HCT116 (cell line): ENCODE results near the gene BLID. TPM values are rescaled to one million over a fixed set of nuclear protein-coding genes. Genes with fewer than 3 reads are reported as not detected.

Experiments
- ATAC-seq: fragments of 200-7000 bp; cut with Tn5 transposase; 2 replicates; pipeline ENCODE4 v1.9.1; 2020; ENCODE audit warnings: mild to moderate bottlenecking, moderate library complexity
- BruUV-seq: library from RNA; stranded (reverse); fragments of 400-500 nt; replicated peaks from 2 replicates; lab custom pipeline; 2021; lab: Mats Ljungman, UMichigan
- CTCF ChIA-PET: fragments of 300-600 bp; sonication (Branson Sonifier 250); formaldehyde crosslinking; loops from one replicate; lab custom pipeline; 2021; ENCODE audit warnings: antibody characterized with exemption; lab: Charles Lee
- POLR2A ChIA-PET: fragments of 300-600, 350-600 bp; sonication (Branson Sonifier 250); formaldehyde crosslinking; loops from one replicate; lab custom pipeline; 2021; ENCODE audit warnings: antibody characterized with exemption; lab: Charles Lee
- RAD21 ChIA-PET, 2 experiments: fragments of 300-600 bp; sonication (Branson Sonifier 250); formaldehyde crosslinking; loops; one replicate each; lab custom pipeline; 2023; ENCODE audit warnings: low total read pairs in 2 of 2; ENCODE audit not compliant: uncharacterized antibody in 2 of 2, unreplicated experiment in 2 of 2, low non-redundant PET in 1 of 2; lab: Charles Lee
- DNase-seq: peaks from one replicate; pipeline ENCODE4 v3.0.0-alpha.2; 2010; ENCODE audit warnings: low read depth, low spot score
- H2AFZ ChIP-seq: fragments of 200-600 bp; shearing (Covaris generic), sonication (generic); 2 replicates; pipeline ENCODE4 v1.6.1; 2017; ENCODE audit warnings: low read depth, mixed run types, mixed read lengths, antibody characterized with exemption, low read length; ENCODE audit not compliant: poor library complexity, severe bottlenecking
- H3K27ac ChIP-seq: 2 replicates; pipeline ENCODE4 v1.5.1; 2012; ENCODE audit warnings: low read depth, low read length
- H3K27me3 ChIP-seq: fragments of 200-600 bp; sonication (generic); 2 replicates; pipeline ENCODE4 v1.6.1; 2016; ENCODE audit warnings: mixed run types, low read length, mixed read lengths; ENCODE audit not compliant: insufficient read depth
- H3K36me3 ChIP-seq, 2 experiments: fragments of 200-500 bp in 1 of 2; fragments of 200-600 bp in 1 of 2; sonication (Bioruptor generic) in 1 of 2; sonication (generic) in 1 of 2; 2 replicates each; pipeline versions ENCODE4 v1.5.1 to v1.6.1; 2014 to 2016; ENCODE audit warnings: low read length in 2 of 2, inconsistent platforms in 1 of 2, mixed read lengths in 1 of 2, mixed run types in 1 of 2; ENCODE audit not compliant: insufficient read depth in 2 of 2, control insufficient read depth in 1 of 2
- H3K4me1 ChIP-seq, 2 experiments: fragments of 200-600 bp in 1 of 2; sonication (generic) in 1 of 2; 2 replicates each; pipeline versions ENCODE4 v1.5.1 to v1.6.1; 2012 to 2017; ENCODE audit warnings: low read length in 2 of 2, inconsistent platforms in 1 of 2, mild to moderate bottlenecking in 1 of 2, mixed read lengths in 1 of 2, mixed run types in 1 of 2, moderate library complexity in 1 of 2; ENCODE audit not compliant: insufficient read depth in 2 of 2, control insufficient read depth in 1 of 2
- H3K4me2 ChIP-seq: fragments of 200-600 bp; sonication (generic); 2 replicates; pipeline ENCODE4 v1.6.1; 2017; ENCODE audit warnings: mixed run types, low read length, mixed read lengths
- H3K4me3 ChIP-seq, 2 experiments: fragments of 200-600 bp in 1 of 2; sonication (generic) in 1 of 2; replicated peaks in 1 of 2; 2 replicates each; pipeline ENCODE4 v1.5.1; 2011 to 2016; ENCODE audit warnings: low read length in 2 of 2, control low read depth in 1 of 2, low read depth in 1 of 2, mild to moderate bottlenecking in 1 of 2, mixed read lengths in 1 of 2, mixed run types in 1 of 2
- H3K79me2 ChIP-seq: fragments of 200-600 bp; sonication (generic); 2 replicates; pipeline ENCODE4 v1.6.1; 2017; ENCODE audit warnings: mild to moderate bottlenecking, mixed run types, low read length, moderate library complexity, mixed read lengths; ENCODE audit not compliant: insufficient read depth
- H3K9ac ChIP-seq: fragments of 200-600 bp; sonication (generic); 2 replicates; pipeline ENCODE4 v1.6.1; 2016; ENCODE audit warnings: low read length, mixed read lengths
- H3K9me2 ChIP-seq: fragments of 200-600 bp; sonication (generic), shearing (Covaris generic); 2 replicates; pipeline ENCODE4 v1.6.1; 2017; ENCODE audit warnings: mixed run types, mild to moderate bottlenecking, moderate library complexity; ENCODE audit not compliant: insufficient read depth
- H3K9me3 ChIP-seq, 2 experiments: fragments of 200-500 bp in 1 of 2; fragments of 200-600 bp in 1 of 2; sonication (Bioruptor generic) in 1 of 2; sonication (generic) in 1 of 2; 2 replicates each; pipeline ENCODE4 v1.6.1; 2014 to 2017; ENCODE audit warnings: low read length in 2 of 2, mixed read lengths in 2 of 2, inconsistent platforms in 1 of 2, low read depth in 1 of 2, mild to moderate bottlenecking in 1 of 2, mixed run types in 1 of 2, moderate library complexity in 1 of 2; ENCODE audit not compliant: control insufficient read depth in 1 of 2, insufficient read depth in 1 of 2
- H4K20me1 ChIP-seq: fragments of 200-600 bp; sonication (generic), shearing (Covaris generic); 2 replicates; pipeline ENCODE4 v1.6.1; 2017; ENCODE audit warnings: mixed run types, mild to moderate bottlenecking, moderate library complexity; ENCODE audit not compliant: insufficient read depth
- ATF3 ChIP-seq: IDR thresholded peaks from 2 replicates; pipeline ENCODE4 v1.6.1; 2012
- CBX3 ChIP-seq: IDR thresholded peaks from 2 replicates; pipeline ENCODE4 v1.6.1; 2012; ENCODE audit warnings: low read depth
- ELF1 ChIP-seq: IDR thresholded peaks from 2 replicates; pipeline ENCODE4 v1.6.1; 2012; ENCODE audit warnings: low read depth, borderline replicate concordance
- EZH2 ChIP-seq: fragments of 200-600 bp; sonication (generic); IDR thresholded peaks from 2 replicates; pipeline ENCODE4 v1.6.1; 2017; ENCODE audit warnings: antibody characterized with exemption, mixed run types
- POLR2AphosphoS5 ChIP-seq: IDR thresholded peaks from 2 replicates; pipeline ENCODE4 v1.6.1; 2011; ENCODE audit warnings: mild to moderate bottlenecking, low read depth, low read length, moderate library complexity
- REST ChIP-seq: IDR thresholded peaks from 2 replicates; pipeline ENCODE4 v1.6.1; 2012; ENCODE audit warnings: low read depth
- SIN3A ChIP-seq: IDR thresholded peaks from 2 replicates; pipeline ENCODE4 v1.6.1; 2012; ENCODE audit warnings: low read depth
- YY1 ChIP-seq: IDR thresholded peaks from 2 replicates; pipeline ENCODE4 v1.6.1; 2011; ENCODE audit warnings: low read length, low read depth, moderate library complexity, mild to moderate bottlenecking; ENCODE audit not compliant: insufficient replicate concordance; ENCODE audit errors: extremely low read depth
- ZFX ChIP-seq: fragments of 450-650 bp; IDR thresholded peaks from 2 replicates; pipeline ENCODE4 v1.6.1; 2017
- ZNF274 ChIP-seq: fragments of 200-500 bp; sonication (Bioruptor generic); IDR thresholded peaks from 2 replicates; pipeline ENCODE4 v1.6.1; 2014; ENCODE audit warnings: mild to moderate bottlenecking, low read depth, low read length, inconsistent platforms
- intact Hi-C: fragments of 100-400 bp; cut with micrococcal nuclease; formaldehyde crosslinking; loops from 2 replicates; pipeline ENCODE4 v1.10.0; 2022
- total RNA-seq: library from RNA; stranded (reverse); gene quantifications from one replicate; pipeline ENCODE4 v1.2.1, GENCODE V29; 2021; ENCODE audit not compliant: unreplicated experiment
- TF ChIP-seq, protein P1 (sequence below), 3 experiments: fragments of 200-600 bp in 1 of 3; sonication (generic) in 1 of 3; IDR thresholded peaks in 2 of 3; conservative IDR thresholded peaks in 1 of 3; 2 replicates each; pipeline ENCODE4 v1.5.1; 2012 to 2017; ENCODE audit warnings: low read depth in 2 of 3, low read length in 2 of 3, antibody characterized with exemption in 1 of 3, borderline replicate concordance in 1 of 3, control low read depth in 1 of 3, mild to moderate bottlenecking in 1 of 3, mixed read lengths in 1 of 3, mixed run types in 1 of 3, moderate library complexity in 1 of 3; ENCODE audit not compliant: insufficient read depth in 1 of 3

The BLID gene
- total RNA-seq, 1 experiment from 2014 or later = 8.9 TPM

DNA sequence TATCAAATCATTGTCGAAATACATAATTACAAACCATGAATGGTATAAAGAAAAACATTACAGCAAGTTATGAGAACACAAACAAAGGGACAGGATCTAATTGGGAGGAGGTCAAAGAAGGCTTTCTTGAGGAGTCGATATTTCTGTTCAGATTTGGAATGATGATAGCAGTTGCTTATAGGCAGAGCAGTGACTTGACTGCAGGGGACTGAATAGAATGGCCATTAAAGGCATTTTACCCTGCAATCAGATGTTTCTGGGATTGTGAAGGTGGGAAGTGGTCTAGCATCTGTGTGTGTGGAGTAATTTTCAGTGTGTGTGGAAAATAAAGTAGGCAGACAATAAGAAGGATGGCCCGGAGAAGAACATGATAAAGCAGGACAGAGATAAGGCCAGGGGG, 41.0 kb downstream of the BLID start:
- H4K20me1 ChIP-seq = no peaks in the 10 kb centered on the region
- no peak for DNase-seq
- BruUV-seq = no TSS peak
- no peak for ATAC-seq
- CTCF ChIA-PET = no interaction called here
- TF ChIP-seq POLR2AphosphoS5 (no peak), ELF1 (no peak), EZH2 (no peak), SIN3A (no peak)
- no peak overlapping the region for H3K27ac ChIP-seq
- no peaks in the 10 kb centered on the region for H3K9me2 ChIP-seq
- H3K9me3 ChIP-seq = no peaks in the 10 kb centered on the region
- no peaks in the 10 kb centered on the region for H3K4me1 ChIP-seq
- H3K79me2 ChIP-seq = no peaks in the 10 kb centered on the region
- RAD21 ChIA-PET = no interaction called here
- H3K36me3 ChIP-seq = no peaks in the 10 kb centered on the region
- intact Hi-C loops = no loop called here
- POLR2A ChIA-PET = no interaction called here
- H3K9ac ChIP-seq = no peak overlapping the region
- H3K27me3 ChIP-seq = no peaks in the 10 kb centered on the region
- H3K4me2 ChIP-seq = no peak overlapping the region
- H3K4me3 ChIP-seq = no peak overlapping the region
- no peak overlapping the region for H2AFZ ChIP-seq

DNA sequence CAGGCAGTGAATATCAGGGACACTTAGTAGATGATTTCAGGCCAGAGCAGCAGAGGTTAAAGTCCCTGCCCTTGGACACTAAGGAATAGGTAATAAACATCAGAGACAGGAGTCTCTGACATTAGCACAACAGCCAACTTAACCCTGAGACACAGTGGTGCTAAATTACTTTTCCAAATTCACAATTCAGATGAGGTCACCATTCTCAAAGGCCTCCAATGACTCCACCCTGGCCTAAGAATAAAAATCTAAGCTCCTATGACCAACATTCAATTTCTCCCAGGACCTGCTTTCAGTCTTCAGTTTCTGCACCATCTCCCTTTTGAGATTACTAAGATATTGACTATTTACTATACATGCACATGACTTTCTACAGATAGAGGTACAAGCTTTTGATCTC, 42.0 kb downstream of the BLID start:
- Histone ChIP-seq H3K4me3 (no peak overlapping the region), H3K4me2 (no peak overlapping the region), H3K36me3 (no peaks in the 10 kb centered on the region), H3K9me2 (no peaks in the 10 kb centered on the region), H3K9ac (no peak overlapping the region), H3K9me3 (no peaks in the 10 kb centered on the region), H3K4me1 (no peaks in the 10 kb centered on the region), H4K20me1 (no peaks in the 10 kb centered on the region), H3K79me2 (no peaks in the 10 kb centered on the region), H3K27ac (no peak overlapping the region), H2AFZ (no peak overlapping the region), H3K27me3 (no peaks in the 10 kb centered on the region)
- TF ChIP-seq REST (no peak), ZFX (no peak), POLR2AphosphoS5 (no peak), YY1 (no peak), ATF3 (no peak), ZNF274 (no peak), CBX3 (no peak)
- TF ChIP-seq, protein P1, sequence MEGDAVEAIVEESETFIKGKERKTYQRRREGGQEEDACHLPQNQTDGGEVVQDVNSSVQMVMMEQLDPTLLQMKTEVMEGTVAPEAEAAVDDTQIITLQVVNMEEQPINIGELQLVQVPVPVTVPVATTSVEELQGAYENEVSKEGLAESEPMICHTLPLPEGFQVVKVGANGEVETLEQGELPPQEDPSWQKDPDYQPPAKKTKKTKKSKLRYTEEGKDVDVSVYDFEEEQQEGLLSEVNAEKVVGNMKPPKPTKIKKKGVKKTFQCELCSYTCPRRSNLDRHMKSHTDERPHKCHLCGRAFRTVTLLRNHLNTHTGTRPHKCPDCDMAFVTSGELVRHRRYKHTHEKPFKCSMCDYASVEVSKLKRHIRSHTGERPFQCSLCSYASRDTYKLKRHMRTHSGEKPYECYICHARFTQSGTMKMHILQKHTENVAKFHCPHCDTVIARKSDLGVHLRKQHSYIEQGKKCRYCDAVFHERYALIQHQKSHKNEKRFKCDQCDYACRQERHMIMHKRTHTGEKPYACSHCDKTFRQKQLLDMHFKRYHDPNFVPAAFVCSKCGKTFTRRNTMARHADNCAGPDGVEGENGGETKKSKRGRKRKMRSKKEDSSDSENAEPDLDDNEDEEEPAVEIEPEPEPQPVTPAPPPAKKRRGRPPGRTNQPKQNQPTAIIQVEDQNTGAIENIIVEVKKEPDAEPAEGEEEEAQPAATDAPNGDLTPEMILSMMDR (IDR thresholded peaks at IDR 0.05 in 2 of 3, conservative IDR thresholded peaks at IDR 0.05 in 1 of 3; ENCODE audit: borderline replicate concordance in 1 of 3, insufficient read depth in 1 of 3, low read depth in 2 of 3, low read length in 2 of 3) = no peak
- RAD21 ChIA-PET = no interaction called here
- no peak for DNase-seq
- CTCF ChIA-PET = no interaction called here
- intact Hi-C loops = no loop called here
- POLR2A ChIA-PET = no interaction called here
- ATAC-seq = no peak
- no TSS peak for BruUV-seq
